SH-SY5Y (cell line): Measurements from ENCODE around the gene PHOSPHO2.

Experiments
- GATA2 ChIP-seq: IDR thresholded peaks from 2 replicates; pipeline ENCODE4 v1.6.1; 2011; ENCODE audit warnings: mild to moderate bottlenecking, low read depth, low read length
- GATA3 ChIP-seq: IDR thresholded peaks from 2 replicates; pipeline ENCODE4 v1.6.1; 2011; ENCODE audit warnings: low read depth, mild to moderate bottlenecking, low read length, moderate library complexity

- TF ChIP-seq GATA2 (no peak), GATA3 (no peak)
These were observed 11.7 kb downstream of the PHOSPHO2 start for GRCh38 chr2:169705927-169706326.
